Measurements from ENCODE around the gene VGLL2.

VGLL2 gene

DNA sequence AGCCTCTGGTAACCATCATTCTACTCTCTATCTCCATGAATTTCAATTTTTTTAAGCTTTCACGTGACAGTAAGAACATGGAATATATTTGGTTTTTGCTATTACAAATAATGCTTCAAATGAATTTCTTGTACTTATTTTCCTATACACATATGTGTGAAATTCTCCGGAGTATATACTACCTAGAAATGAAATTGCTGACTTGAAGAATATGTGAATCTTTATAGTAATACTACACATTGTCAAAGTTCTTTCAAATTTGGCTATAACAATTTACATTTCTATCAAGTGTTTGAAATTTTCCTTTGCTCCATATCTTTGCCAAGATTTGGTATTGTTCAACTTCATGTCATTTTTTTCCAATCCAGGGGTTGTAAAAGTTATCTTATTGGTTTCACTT is 11.6 kb upstream of the VGLL2 start:
- H3K4me3 ChIP-seq = no peak overlapping the region
- H3K9ac ChIP-seq = no peak overlapping the region
- H3K27ac ChIP-seq = no peak overlapping the region
- no peaks in the 10 kb centered on the region for H4K20me1 ChIP-seq
- no peak for TF ChIP-seq Cebpa-rat (IDR thresholded peaks at IDR 0.05)
- H3K27me3 ChIP-seq = no peaks in the 10 kb centered on the region
- no peaks in the 10 kb centered on the region for H3K9me3 ChIP-seq
- H3K4me1 ChIP-seq = no peaks in the 10 kb centered on the region
- H3K4me2 ChIP-seq = no peak overlapping the region
- no peaks in the 10 kb centered on the region for H3K36me3 ChIP-seq

DNA sequence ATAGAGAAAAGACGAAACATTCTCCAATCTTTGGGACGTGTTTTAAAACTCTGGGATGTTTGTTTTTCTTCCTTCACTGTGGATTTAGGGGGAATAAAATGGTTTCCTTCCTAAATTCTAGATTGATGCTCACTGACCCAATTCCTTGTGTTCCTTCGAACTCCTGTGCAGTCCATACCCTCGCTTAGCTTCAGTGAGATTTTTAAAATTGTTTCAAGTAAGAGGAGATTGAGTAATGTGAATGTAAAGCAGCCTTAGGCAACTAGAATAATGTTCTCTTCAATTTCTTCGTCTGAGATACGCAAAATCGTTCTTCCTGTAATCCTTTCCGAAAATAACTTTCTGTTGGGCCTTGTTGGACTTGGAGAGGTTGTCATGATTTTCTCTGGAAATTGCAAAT is 2.6 kb upstream of the VGLL2 start:
- Histone ChIP-seq H3K9me3 (peaks cover 21% of the 10 kb centered on the region), H3K36me3 (no peaks in the 10 kb centered on the region), H3K4me3 (no peak overlapping the region), H3K4me2 (no peak overlapping the region), H3K4me1 (no peaks in the 10 kb centered on the region), H3K9ac (no peak overlapping the region), H3K27ac (no peak overlapping the region), H4K20me1 (no peaks in the 10 kb centered on the region), H3K27me3 (peaks cover 13% of the 10 kb centered on the region; the same call in 1 of the 2 replicates)
- no peak for TF ChIP-seq Cebpa-rat (IDR thresholded peaks at IDR 0.05)

DNA sequence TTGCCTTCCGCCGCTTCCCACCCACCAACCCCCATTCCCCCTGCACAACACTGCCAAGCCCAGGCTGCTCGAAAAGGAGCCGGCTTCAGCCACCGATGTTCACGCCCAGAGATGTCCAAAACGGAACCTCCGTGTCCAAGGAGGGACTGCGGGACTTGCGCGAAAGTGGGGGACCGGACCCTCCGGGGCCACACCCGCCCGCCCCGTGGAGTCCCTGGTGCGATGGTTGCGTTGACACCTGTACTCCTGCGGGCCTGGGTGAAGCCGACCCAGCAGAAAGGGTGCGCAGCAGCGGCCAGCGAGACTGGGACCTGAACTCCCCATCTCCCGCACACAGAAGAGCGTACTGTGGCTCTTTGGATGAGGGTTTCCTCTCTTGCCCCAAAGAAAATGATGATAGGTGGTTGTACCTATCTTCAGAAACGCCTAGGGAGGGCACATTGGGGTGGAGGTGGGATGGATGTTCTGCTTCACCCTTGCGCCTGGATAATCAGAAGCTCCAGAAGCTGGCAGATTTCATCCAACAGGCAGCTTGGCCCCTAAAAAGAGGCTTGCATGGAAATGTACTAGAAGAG is 1.9 kb upstream of the VGLL2 start:
- no peaks in the 10 kb centered on the region for H4K20me1 ChIP-seq
- no peak for TF ChIP-seq Cebpa-rat (IDR thresholded peaks at IDR 0.05)
- no peak overlapping the region for H3K4me2 ChIP-seq
- peaks cover 21% of the 10 kb centered on the region for H3K9me3 ChIP-seq
- H3K9ac ChIP-seq = no peak overlapping the region
- no peak overlapping the region for H3K4me3 ChIP-seq
- peaks cover 18% of the 10 kb centered on the region; the same call in 1 of the 2 replicates for H3K27me3 ChIP-seq
- H3K4me1 ChIP-seq = no peaks in the 10 kb centered on the region
- H3K27ac ChIP-seq = no peak overlapping the region
- no peaks in the 10 kb centered on the region for H3K36me3 ChIP-seq

DNA sequence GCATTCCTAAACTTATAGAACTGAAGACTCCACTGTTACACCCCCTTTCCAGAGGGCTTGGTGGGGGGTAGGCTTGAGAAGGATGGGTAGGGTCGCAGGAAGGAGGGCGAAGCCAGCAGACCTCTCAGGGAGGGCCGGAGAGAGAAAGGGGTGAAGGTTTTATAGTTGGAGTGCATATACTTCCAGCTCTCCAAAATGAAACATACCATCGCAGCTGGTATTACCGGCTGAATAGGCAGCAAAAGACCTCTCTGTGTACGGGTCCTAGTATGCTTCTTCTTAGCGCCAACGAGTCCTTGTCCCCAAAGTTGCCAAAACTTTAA is 1.0 kb upstream of the VGLL2 start:
- Histone ChIP-seq H3K27me3 (peaks cover 18% of the 10 kb centered on the region; the same call in 1 of the 2 replicates), H3K9ac (no peak overlapping the region), H4K20me1 (no peaks in the 10 kb centered on the region), H3K36me3 (no peaks in the 10 kb centered on the region), H3K9me3 (peaks cover 21% of the 10 kb centered on the region), H3K27ac (no peak overlapping the region), H3K4me1 (no peaks in the 10 kb centered on the region), H3K4me3 (no peak overlapping the region), H3K4me2 (no peak overlapping the region)
- TF ChIP-seq Cebpa-rat (IDR thresholded peaks at IDR 0.05) = no peak

DNA sequence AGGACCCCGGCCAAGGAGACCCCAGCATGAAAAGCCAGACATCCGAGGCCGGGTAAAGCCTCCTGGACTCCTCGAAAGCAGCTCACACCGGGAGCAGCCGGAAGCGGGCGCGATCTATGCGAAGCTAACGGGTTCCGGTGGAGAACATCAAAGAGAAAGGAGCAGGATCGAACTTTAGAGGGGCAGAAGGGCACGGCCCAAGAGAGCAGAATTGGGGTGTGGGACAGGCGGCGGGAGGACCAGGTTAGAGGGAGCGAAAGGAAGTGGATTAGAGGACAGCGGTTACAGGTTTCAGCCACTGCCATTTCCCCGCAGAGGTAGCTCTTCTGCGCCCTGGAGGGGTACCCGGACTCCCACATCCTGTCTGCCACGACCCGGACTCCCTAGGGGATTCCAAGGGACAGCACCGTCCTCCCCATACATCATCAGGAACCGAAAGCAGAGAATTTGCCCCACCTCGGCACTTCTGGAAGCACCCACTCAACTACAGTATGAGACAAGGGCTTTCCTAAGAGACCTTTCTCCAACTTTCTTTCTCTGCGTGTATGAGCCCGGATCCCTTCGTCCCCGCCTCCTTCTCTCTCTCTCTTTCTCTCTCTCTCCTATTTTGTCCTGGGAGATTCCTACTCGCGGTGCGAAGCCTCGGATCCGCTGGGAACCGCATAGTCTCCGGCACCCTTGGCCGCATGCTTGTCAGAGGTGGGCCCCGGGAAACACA is 507 bp upstream of the VGLL2 start:
- no peaks in the 10 kb centered on the region for H3K4me1 ChIP-seq
- peaks cover 18% of the 10 kb centered on the region; the same call in 1 of the 2 replicates for H3K27me3 ChIP-seq
- H3K4me2 ChIP-seq = no peak overlapping the region
- no peak overlapping the region for H3K4me3 ChIP-seq
- H4K20me1 ChIP-seq = no peaks in the 10 kb centered on the region
- H3K9ac ChIP-seq = no peak overlapping the region
- no peaks in the 10 kb centered on the region for H3K36me3 ChIP-seq
- H3K27ac ChIP-seq = no peak overlapping the region
- no peak for TF ChIP-seq Cebpa-rat (IDR thresholded peaks at IDR 0.05)
- H3K9me3 ChIP-seq = peaks cover 22% of the 10 kb centered on the region

DNA sequence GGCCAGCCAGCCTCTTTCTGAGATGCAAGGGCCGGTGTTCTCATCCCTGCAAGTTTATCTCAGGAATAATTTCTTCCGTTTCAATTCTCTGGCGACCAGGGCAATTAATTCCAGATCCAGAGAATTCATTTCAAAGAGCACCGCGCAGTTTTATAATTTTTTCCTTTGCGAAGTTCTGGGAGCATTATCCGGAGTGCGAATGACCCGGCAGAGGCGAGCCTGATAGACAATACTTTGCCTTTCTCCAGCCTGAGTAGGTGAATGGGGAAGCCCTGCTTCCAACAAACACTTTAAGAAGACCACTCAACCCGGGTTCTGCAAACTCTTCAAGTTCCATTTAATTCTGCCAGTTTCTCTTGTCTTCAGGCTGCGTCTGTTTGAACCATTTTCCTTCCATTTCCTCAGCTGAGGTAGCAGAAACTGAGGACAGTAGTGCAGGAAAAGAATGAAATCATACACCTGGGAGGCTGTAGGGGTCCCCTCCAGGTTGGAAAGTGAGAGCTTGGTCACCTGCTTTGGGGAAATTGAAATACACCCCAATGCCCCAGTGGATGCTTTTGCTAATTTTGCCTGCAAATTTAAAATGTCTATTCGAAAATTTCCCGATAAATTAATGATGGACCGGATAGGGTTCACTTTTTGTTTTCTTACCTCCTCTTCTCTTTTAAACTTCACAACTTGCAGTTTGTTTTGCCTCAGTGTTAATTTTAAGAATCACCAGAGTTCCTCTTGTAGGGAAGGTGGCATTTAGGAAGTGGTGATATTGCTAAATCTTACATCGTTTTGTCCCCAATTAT is 1.1 kb downstream of the VGLL2 start:
- Histone ChIP-seq H3K27me3 (peaks cover 18% of the 10 kb centered on the region; the same call in 1 of the 2 replicates), H3K9ac (no peak overlapping the region), H3K4me2 (no peak overlapping the region)

DNA sequence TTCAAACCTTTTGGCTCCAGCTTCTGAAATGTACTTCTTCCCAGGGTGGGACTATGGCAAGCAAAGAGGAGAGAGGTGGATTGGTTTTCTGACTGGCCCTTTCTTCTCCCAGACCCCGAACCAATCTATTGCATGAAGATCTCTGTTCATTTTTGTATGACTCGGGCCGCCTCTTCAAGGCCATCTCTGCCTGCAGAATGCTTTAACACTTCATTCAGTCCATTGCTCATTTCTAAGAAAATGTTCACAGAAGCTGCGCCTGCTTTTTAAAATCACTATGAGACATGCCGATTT is 1.6 kb downstream of the VGLL2 start:
- Histone ChIP-seq H4K20me1 (no peaks in the 10 kb centered on the region), H3K9ac (no peak overlapping the region), H3K27ac (no peak overlapping the region), H3K4me3 (no peak overlapping the region), H3K27me3 (peaks cover 18% of the 10 kb centered on the region; the same call in 1 of the 2 replicates), H3K4me2 (no peak overlapping the region), H3K4me1 (no peaks in the 10 kb centered on the region), H3K9me3 (peaks cover 33% of the 10 kb centered on the region), H3K36me3 (no peaks in the 10 kb centered on the region)
- no peak for TF ChIP-seq Cebpa-rat (IDR thresholded peaks at IDR 0.05)

More for the DNA sequence above, 1.1 kb downstream of the VGLL2 start:
- TF ChIP-seq Cebpa-rat (IDR thresholded peaks at IDR 0.05) = no peak
- H4K20me1 ChIP-seq = no peaks in the 10 kb centered on the region
- no peaks in the 10 kb centered on the region for H3K4me1 ChIP-seq
- H3K27ac ChIP-seq = no peak overlapping the region
- H3K36me3 ChIP-seq = no peaks in the 10 kb centered on the region
- peaks cover 33% of the 10 kb centered on the region for H3K9me3 ChIP-seq
- no peak overlapping the region for H3K4me3 ChIP-seq

DNA sequence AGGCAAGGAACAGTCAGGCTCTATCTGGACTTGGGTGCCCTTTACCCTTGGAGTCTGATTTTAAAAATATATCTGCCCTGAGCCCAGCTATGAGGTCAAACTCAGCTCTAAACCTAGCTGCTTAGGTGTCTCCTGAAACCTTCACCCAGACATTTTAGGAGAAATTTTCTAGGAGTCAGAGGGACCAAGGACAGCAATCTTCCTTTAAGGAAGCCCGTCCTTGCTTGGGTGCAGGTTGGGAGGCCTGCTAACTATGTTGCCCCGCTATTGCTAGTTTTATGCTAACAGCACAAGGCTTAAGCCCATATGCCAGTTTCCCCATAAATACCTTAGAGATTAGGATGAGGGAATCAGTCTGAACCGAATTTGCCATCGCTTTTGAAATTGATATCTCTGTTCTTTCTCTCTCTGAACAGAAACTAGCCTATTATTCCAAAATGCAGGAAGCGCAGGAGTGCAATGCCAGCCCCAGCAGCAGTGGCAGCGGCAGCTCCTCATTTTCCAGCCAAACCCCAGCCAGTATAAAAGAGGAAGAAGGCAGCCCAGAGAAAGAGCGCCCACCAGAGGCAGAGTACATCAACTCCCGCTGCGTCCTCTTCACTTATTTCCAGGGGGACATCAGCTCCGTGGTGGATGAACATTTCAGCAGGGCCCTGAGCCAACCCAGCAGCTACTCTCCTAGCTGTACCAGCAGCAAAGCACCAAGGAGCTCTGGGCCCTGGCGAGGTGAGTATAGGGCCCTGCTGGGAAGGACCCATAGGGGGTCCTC is 2.6 kb downstream of the VGLL2 start:
- Histone ChIP-seq H3K27me3 (peaks cover 18% of the 10 kb centered on the region; the same call in 1 of the 2 replicates), H3K4me3 (no peak overlapping the region)
- no peak for TF ChIP-seq Cebpa-rat (IDR thresholded peaks at IDR 0.05)

DNA sequence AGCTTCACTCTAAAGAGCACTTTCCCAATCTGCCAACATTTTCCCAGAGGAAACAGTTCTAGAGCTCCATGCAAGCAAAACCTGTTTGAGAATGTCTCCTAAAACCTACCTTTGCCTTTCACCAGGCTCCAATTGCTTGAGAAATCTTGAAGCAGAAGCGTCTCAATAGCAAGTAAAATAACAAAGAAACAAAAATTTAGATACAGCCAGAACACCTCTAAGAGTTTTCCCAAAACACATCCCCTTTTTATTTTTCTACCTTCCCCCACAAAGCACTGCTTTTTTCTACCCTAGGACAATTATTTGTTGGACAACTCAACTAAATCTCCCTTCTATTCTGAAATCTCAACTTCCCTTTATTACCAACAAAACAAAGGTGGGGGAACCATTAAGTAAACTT is 3.6 kb downstream of the VGLL2 start:
- no peak for TF ChIP-seq Cebpa-rat (IDR thresholded peaks at IDR 0.05)
- Histone ChIP-seq H3K9me3 (peaks cover 29% of the 10 kb centered on the region), H3K9ac (no peak overlapping the region), H3K4me3 (no peak overlapping the region), H3K27me3 (peaks cover 18% of the 10 kb centered on the region; the same call in 1 of the 2 replicates), H3K36me3 (no peaks in the 10 kb centered on the region), H4K20me1 (no peaks in the 10 kb centered on the region), H3K4me1 (peaks cover 8% of the 10 kb centered on the region), H3K4me2 (no peak overlapping the region), H3K27ac (no peak overlapping the region)

More for the DNA sequence above, 2.6 kb downstream of the VGLL2 start:
- no peak overlapping the region for H3K27ac ChIP-seq
- H4K20me1 ChIP-seq = no peaks in the 10 kb centered on the region
- H3K4me1 ChIP-seq = peaks cover 8% of the 10 kb centered on the region
- peaks cover 33% of the 10 kb centered on the region for H3K9me3 ChIP-seq
- no peak overlapping the region for H3K9ac ChIP-seq
- H3K36me3 ChIP-seq = no peaks in the 10 kb centered on the region
- no peak overlapping the region for H3K4me2 ChIP-seq

All from BLaER1 (cell line).